HG02938 (cell line): ENCODE results near the gene CCDC160.
"Not testable (repeated sequence)": the region's sequence is repeated elsewhere in the genome, so short reads cannot be mapped to it uniquely, and the experiment has no call there.

Experiments used
- ATAC-seq: cut with Tn5 transposase; IDR thresholded peaks from one replicate; pipeline ENCODE4 v1.9.1; 2021; ENCODE audit warnings: mild to moderate bottlenecking, moderate library complexity; ENCODE audit not compliant: unreplicated experiment

The CCDC160 gene

DNA sequence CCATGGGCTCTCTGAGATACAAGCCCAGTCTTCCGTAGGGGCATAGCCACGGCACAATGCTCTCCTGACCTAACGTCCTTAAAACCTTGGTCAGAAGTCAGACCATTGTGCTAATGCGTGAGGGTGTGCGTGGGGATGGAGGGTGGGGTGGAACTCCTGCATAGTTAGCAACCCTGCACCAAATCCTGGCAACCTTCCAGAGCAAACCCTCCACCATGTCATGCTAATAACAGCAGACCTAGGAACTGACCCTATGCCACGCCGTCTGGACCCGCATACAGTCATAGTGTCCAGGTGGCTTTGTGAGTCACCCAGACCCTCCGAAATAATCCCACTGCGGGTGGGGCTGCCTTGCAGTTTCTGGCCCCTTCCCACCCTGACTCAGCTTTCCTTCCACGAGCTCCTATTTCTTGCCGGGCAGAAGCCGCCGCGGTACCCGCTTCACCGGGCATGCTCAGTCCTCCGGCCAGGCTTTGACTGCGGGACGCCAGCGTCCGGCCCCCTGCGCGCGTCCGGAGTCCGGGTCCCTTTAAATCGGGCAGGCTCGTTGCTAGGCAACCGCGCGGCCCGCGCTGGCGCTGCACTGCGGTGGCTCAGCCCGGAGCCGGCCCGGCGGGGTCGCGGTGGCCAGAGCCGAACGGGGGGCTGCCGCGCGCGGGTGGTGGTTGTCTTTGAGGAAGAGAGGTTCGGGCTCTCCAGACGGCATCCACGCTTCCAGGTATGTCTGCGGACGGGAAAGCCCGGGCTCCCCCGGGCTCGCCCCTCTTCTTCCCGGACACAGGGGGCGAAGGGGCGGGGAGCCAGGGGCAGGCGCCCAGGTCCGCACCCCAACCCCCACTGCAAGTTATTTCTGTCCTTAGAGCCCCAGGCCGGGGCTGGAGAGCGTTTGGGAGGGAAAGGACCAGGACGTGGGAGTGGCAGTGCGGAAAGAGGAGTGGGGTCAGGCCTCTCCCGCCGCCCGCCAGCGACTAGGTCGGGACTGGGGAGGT lies at the start of gene CCDC160:
Gene CCDC160, plus strand, starts transcription at position 557 of the 989 bp plus-strand sequence. CDS start 7,619 bp downstream, outside the sequence.
- ATAC-seq, result peak; percentile 56

DNA sequence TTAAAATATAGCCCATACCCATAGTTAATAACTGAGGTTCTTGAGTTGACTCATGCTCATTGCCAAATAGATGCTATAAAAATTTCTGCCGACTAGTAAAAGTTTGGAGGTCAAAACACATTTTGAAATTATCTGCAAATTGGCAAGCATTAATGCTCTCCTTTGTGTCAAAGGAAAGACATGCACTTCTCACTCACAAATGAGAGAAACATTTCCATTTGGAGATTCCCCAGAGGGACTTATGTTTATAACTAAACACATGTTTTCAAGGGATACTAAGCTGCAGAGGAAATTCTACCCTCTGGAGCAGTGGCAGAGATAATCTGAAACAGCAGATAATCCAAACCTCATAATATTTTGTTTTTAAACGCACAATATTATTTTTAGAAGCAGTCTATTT lies 45.7 kb upstream of the CCDC160 start:
- ATAC-seq, result no peak

DNA sequence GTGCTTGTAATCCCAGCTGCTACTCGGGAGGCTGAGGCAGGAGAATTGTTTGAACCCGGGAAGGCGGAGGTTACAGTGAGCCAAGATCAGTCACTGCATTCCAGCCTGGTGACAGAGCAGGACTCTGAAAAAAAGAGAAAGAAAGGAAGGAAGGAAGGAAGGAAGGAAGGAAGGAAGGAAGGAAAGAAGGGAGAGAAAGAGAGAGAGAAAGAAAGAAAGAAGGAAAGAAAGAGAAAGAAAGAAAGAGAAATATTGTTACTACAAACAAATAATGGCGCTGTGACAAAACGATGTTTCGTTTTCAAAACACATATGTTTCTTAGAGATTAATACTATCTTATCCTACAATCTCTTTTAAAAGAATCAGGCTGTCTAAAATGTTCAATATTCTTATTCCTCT lies 42.1 kb upstream of the CCDC160 start:
- no peak for ATAC-seq

DNA sequence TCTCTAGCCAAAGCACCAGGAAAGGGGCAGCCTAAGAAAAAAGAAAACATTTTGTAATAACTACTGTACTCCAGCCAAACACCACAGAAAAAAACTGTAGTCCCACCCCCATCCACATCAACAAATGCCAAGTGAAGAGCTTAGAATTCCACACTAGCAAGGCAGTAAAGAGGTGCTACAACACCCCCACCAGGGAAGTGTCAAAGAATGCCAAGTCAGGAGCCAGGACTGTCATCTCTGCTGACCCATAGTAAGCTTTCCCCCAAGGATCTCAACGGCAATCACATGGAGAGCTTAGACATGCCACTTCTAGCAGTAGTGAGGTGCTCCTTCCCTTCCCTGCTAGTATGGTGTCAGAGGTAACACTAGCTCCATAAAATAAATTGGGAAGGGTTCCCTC lies 34.4 kb upstream of the CCDC160 start:
- ATAC-seq, result no peak

DNA sequence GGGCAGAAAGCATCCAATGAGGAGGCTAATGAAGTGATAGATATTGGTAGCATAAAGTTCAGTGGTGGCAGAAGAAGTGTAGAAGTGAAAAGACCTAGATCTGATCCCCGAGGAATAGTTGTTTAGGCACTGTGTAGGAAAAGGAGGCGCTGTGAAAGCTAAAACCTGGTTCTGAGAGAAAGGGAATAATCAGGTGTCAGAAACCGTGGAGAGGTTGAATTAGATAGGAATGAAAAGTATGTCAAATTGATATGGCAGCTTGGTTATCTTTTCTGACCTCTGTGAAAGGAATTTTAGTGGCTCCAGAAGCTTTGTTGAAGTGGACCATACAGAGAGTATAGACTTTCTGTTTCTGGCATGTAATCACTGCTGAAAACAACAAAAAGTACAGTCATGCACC lies 30.8 kb upstream of the CCDC160 start:
- no peak for ATAC-seq

DNA sequence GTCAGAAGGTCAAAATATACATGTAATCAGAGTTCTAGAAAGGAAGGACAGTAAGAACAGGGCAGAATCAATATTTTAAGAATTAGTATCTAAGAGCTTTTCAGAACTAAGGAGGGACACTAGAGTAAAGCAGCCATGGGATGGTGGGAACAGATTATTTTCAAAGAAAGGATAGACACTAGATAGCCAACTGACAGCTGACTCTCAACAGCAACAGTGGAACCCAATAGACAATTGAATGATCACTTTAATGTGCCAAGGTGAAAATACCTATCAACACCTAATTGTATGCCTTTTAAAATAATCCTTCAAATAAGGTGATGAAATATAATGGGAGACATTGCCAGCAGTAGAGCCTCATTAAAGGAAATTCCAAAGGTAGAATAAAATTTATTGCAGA lies 26.5 kb upstream of the CCDC160 start:
- ATAC-seq, result no peak

DNA sequence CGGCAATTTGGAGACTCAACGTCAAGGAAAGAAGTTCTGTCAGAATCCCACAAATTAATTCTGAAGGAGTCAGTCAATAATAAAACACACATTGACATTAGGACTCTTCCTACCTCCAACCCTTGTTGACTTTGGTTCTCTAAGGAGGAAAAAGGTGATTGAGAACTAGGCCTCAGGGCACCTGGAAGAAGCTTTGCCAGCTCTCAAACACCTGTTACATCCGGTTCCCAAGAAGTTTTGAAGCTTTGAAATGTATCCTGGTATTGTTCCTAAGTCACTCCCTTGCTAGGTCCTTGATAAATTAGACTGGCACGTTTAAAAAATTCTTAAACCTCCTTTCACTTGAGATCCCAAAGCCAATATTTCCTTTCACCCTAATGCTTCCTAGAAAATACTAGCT lies 1.7 kb upstream of the CCDC160 start:
- ATAC-seq, result no peak

DNA sequence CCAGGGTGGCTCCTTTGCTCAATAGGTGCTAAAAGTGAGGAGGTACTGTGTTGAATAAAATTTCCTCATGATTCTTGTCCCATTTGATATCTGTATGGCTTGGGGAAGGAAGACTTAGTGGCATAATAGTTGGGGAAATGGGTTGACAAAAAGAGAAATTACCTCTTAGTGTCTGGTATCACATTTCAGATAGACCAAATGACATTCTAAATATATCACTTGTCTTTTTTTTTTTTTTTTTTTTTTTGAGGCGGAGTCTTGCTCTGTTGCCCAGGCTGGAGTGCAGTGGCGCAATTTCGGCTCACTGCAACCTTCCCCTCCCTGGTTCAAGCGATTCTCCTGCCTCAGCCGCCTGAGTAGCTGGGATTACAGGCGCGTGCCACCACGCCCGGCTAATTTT lies 1.2 kb downstream of the CCDC160 start:
- not testable (repeated sequence) for ATAC-seq

DNA sequence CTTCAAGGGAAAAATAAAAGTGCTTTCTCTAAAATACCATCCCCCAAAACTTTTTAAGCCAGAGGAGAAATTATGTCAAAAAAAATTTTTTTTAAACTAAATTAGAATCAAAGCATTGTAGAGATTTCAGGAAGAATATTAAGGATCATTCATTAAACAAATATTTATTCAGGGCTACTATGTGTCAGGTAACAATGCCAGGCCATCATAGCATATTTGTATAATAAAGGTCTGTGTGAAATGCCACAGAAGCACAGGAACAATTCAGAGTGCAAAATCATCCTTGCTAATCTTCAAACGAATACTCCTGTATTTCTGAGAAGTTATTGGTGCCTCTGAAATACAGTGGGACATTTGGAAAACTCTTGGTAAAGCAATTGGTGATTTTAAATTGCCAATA lies 2.0 kb downstream of the CCDC160 start:
- no peak for ATAC-seq

DNA sequence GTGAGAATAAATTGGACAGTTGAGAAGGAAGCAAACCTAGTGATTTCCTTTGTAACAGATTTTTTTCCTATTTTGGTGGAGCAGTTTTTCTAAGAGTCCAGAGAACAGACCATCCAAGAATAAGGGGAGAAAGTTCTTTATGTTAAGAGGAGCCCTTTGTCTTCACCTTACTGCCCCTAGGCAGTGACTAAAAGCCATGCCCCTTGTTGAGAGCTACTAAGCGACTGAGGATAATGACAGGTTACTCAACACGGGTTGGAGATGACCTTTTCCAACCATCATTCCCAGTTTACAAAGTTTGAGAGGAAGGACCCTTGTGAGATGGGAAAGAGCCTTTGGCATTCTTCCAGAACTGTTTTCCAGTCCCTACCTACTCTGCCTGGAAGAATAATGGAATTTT lies 3.2 kb downstream of the CCDC160 start:
- no peak for ATAC-seq

DNA sequence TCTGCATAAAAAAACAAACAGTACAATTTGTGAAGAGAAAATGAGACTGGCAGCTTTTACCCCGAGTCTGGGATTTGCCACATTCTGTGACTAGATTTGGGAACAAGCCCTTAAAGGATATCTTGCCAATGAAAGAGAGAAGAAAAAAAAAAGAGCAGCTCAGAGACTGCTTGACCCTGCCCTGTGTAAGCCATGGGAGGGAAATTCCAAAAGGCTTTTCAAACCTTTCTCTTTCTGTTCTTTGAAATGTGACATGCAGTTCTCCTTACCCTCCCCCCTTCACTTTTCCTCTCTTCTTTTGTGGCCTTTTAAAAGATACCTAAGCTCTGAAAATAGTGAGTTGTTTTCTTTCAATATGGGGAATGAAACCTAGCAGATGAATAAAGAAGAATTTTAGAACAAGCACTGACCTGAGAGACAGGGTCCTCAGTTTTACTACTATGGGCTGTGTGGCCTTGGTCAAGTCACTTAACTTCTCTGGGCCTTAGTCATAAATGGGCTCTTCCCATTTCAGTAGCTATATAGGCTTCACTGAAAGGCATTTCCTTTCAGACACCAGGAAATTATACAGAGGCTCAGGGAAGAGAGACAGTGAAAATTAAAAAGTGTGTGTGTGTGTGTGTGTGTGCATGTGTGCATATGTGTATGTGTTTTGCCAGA lies 5.1 kb downstream of the CCDC160 start:
- no peak for ATAC-seq

DNA sequence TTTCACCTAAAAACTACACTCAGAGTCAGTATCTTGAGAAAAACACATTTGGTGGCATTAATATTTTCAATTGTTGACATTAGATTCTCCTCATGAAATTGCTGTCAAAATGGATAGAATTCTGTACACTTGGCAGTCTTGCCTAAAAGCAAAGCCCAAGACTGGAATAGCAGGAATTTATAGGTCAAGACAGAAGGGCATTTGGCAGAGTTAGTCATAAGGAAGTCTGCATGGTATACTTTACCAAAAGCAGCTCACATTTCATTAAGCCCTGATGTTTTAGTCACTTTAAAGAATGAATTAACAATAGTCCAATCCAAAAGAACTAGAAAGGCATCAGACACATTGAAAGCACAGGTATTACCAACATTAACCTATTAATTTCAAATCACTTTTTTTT lies 7.1 kb downstream of the CCDC160 start:
- no peak for ATAC-seq

DNA sequence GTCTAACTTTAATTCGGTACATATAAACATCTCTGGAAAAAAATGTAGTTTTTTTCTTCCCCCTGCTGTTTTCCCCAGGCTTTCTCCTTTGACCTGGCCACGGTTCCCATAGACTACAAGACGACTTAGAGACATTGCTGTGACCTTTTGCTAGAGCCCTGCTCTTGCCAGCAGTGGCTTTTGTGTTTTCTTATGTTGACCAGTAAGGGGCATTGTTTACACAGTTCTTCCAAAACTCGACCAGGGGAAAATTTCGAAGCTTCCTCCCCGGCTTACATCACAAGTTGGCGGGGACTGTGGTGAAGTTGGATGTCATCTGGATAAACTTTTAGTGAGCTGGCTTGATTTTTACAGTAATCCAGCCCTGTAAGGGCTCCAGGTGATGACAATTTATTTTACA lies 9.3 kb downstream of the CCDC160 start:
- no peak for ATAC-seq

DNA sequence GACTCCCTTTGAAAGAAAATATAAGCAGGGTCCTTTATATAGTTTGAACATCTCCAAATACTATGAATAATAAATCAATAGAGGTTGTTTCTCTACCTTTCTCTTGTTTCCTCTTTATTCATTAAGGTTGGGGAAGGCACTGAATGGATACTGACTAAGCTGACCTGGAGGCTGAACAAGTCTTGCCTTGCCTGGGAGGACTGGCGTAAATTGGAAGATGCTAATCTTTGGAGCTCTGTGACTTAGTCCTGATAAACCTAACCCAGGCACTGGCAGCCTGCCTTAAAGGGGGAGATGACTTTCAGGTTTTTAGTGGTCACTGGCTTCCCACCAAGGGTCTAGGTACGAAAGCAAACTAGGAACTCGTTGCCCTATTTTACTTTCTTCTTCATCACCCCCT lies 10.5 kb downstream of the CCDC160 start:
- ATAC-seq, result no peak

DNA sequence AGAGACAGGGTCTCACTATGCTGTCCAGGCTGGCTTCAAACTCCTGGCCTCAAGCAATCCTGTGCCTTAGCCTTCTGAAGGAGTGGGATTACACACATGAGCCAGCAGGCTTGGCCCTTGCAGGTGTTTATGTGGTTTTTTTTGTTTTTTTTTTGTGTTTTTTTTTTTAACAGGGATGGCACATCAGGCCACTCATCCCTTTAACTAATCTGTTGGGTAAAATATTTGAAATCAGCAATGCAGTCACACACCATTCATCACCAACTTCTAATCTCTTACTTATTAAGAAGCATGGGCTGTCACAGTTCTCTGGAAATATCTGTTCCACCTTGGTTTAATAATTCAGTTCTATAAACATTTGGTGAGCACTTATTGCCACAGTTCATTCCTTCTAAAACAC lies 12.3 kb downstream of the CCDC160 start:
- no peak for ATAC-seq

DNA sequence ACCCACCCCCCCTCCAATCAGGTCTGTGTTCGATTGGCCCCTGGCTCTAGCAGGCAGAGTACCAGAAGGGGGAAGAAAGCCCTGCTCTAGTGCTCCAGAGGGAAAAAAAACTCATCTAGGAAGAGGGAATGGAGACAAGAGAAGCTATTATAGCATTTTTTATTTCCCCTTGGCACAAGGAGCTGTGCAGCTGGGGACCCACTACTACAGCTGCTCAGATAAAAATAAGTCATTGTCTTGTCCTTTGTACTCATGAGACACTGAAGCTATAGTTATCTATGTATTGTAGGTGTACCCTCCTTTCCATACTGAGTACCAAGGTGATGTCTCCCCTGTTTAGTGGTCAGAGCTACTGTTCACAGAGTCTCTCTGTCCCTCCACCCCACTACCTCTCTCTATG lies 14.3 kb downstream of the CCDC160 start:
- no peak for ATAC-seq

DNA sequence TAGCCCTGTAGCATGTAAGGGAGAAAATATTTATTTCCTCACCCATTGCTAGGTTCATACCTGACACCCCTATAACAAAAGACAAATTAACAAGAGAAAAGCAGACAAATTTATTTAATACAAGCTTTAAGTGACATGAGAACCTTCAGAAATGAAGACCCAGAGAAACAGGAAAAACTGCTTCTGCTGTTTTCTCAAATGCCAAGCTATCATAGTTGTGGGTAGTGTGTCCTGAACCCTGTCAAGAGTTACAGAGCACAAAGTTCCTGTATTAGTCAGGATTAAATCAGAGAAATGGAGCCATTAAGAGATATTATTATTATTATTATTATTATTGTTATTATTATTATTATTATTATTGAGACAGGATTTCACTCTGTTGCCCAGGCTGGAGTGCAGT lies 17.5 kb downstream of the CCDC160 start:
- no peak for ATAC-seq

DNA sequence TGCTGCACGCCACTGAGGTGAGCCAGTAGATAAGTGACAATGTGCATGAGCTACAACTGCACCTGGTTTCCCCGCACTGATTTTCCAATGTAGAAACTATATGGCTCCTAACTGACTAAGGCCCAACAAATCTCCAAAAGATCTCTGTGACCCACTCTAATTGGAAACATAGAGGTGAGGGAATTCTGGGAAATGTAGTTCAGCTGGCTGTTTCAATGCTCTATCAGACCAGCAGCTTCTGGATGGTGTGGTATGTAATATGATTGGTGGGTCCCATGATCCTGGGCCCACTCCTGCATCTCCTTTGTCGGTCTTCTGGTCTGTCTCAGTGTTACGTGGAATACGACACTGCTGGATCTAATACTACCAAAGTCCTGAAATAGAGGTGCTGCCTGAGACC lies 18.6 kb downstream of the CCDC160 start:
- ATAC-seq, result no peak

DNA sequence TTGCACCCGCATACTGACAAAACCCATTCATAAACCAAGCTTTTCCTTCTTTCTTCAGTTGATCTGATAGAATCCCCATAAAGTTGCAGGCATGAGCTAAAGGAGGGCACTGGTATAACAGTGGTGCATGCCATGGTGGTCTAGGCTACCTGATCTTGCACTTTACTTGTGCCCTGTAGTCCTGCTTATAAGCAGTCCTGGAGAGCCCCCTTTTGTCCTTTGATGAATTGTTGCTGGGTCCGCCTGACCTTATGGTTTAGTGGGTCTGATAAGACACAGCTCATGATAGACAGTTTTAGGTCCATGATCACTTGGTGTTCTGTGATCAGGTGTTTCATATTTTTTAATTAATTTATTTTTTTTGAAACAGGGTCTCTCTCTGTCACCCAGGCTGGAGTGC lies 19.7 kb downstream of the CCDC160 start:
- no peak for ATAC-seq

DNA sequence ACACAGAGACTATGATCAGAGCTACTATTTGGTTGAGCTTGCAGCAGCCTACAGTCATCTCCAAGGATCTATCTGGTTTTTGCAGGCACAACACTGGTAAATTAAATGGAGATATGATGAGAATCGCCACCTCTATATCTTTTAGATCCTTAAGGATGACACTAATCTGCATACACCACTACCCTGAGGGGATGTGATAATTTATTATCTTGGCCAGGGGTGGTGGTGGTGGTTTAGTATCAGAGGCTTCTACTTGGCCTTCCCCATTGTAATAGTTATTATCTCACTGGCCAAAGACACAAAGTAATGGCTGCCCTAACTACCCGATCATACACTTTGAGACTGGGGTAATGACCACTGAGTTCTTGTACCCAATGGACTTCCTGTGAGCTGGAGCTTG lies 21.2 kb downstream of the CCDC160 start:
- no peak for ATAC-seq

DNA sequence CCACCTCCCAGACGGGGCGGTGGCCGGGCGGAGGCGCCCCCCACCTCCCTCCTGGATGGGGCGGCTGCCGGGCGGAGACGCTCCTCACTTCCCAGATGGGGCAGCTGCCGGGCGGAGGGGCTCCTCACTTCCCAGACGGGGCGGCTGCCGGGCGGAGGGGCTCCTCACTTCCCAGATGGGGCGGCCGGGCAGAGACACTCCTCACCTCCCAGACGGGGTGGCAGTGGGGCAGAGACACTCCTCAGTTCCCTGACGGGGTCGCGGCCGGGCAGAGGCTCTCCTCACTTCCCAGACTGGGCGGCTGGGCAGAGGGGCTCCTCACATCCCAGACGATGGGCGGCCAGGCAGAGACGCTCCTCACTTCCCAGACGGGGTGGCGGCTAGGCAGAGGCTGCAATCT lies 49.0 kb downstream of the CCDC160 start:
- ATAC-seq, result not testable (repeated sequence)

DNA sequence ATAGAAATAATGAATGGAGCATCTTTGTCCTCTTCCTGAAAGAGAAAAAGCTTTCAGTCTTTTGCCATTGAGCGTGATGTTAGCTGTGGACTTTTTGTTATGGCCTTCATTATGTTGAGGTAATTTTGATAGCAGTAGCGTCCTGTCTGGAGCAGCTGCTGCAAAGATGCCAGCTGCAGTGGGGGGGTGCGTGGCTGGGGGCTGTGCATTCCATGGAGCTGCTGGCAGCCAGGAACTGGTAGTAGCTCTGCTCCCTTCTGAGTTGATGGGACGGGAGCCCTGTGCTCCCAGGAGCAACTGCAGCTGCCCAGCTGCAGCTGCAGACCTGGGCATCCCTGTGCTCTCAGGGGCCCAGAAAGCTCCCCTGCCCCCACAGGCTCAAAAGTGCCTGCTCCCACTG lies 50.4 kb downstream of the CCDC160 start:
- ATAC-seq, result no peak
